A549 (cell line): Measurements from ENCODE around the gene CLDN18. TPM values are rescaled to one million over a fixed set of nuclear protein-coding genes. Genes with fewer than 3 reads are reported as not detected.

Source experiments
- ATAC-seq, 2 experiments: fragments of 200-7000 bp in 1 of 2; fragments of >200 bp in 1 of 2; cut with Nextera tagmentation in 1 of 2; cut with Tn5 transposase in 1 of 2; 3 replicates each; pipeline versions ENCODE4 v1.8.0 to v1.9.1; 2018 to 2020; ENCODE audit warnings: mild to moderate bottlenecking in 1 of 2, moderate library complexity in 1 of 2
- CTCF ChIA-PET: fragments of 300-600 bp; sonication (Branson Sonifier 250); formaldehyde crosslinking; extraction: SDS; loops from one replicate; lab custom pipeline; 2021; ENCODE audit warnings: antibody characterized with exemption, inconsistent platforms; lab: Yijun Ruan, JAX
- POLR2A ChIA-PET: fragments of 350-600 bp; formaldehyde crosslinking; extraction: SDS; loops from one replicate; lab custom pipeline; 2021; ENCODE audit warnings: antibody characterized with exemption, inconsistent platforms; lab: Yijun Ruan, JAX
- DNase-seq, 2 experiments: peaks; one replicate each; pipeline versions ENCODE4 v3.0.0 to v3.0.0-alpha.2; 2011 to 2016; ENCODE audit warnings: low read depth in 1 of 2, low spot score in 1 of 2
- FAIRE-seq: peaks from 2 replicates; lab custom pipeline; 2011; peaks lifted over from hg19 to GRCh38; lab: Jason Lieb, UNC
- H3K27ac ChIP-seq, 2 experiments: fragments of >200 bp; sonication (Bioruptor Twin); formaldehyde crosslinking; 3 replicates each; pipeline ENCODE4 v1.5.1; 2016 to 2017
- H3K4me1 ChIP-seq: fragments of >200 bp; sonication (Bioruptor Twin); formaldehyde crosslinking; 3 replicates; pipeline ENCODE4 v1.6.1; 2016
- H3K4me2 ChIP-seq: fragments of >200 bp; sonication (Bioruptor Twin); formaldehyde crosslinking; 3 replicates; pipeline ENCODE4 v1.6.1; 2016
- H3K4me3 ChIP-seq: fragments of >200 bp; sonication (Bioruptor Twin); formaldehyde crosslinking; 3 replicates; pipeline ENCODE4 v1.5.1; 2016
- H3K9me3 ChIP-seq: fragments of >200 bp; sonication (Bioruptor Twin); formaldehyde crosslinking; 3 replicates; pipeline ENCODE4 v1.6.1; 2016
- CHD4 ChIP-seq: fragments of 200-600 bp; sonication (generic); IDR thresholded peaks from 2 replicates; pipeline ENCODE4 v1.6.1; 2016; ENCODE audit warnings: antibody characterized with exemption, mild to moderate bottlenecking, borderline replicate concordance
- FOSL2 ChIP-seq, 2 experiments: fragments of 450-650 bp in 1 of 2; fragments of >200 bp in 1 of 2; sonication (Bioruptor Twin) in 1 of 2; formaldehyde crosslinking; IDR thresholded peaks; 2 replicates each; pipeline versions ENCODE4 v1.5.0 to v1.6.1; 2016 to 2020; ENCODE audit warnings: mild to moderate bottlenecking in 1 of 2, moderate library complexity in 1 of 2
- HEYL ChIP-seq: fragments of 250-450 bp; sonication (Bioruptor Pico); IDR thresholded peaks from 2 replicates; pipeline ENCODE4 v1.8.0; 2021; ENCODE audit warnings: mild to moderate bottlenecking, moderate library complexity
- KDM5A ChIP-seq: fragments of 200-600 bp; sonication (generic); IDR thresholded peaks from 2 replicates; pipeline ENCODE4 v1.6.1; 2016; ENCODE audit warnings: antibody characterized with exemption, mild to moderate bottlenecking
- MAFK ChIP-seq: fragments of 450-650 bp; IDR thresholded peaks from 2 replicates; pipeline ENCODE4 v1.6.1; 2014; ENCODE audit not compliant: partially characterized antibody
- NR3C1 ChIP-seq: fragments of >200 bp; sonication (Bioruptor Twin); formaldehyde crosslinking; IDR thresholded peaks from 3 replicates; pipeline ENCODE4 v1.6.1; 2017
- polyA plus RNA-seq, 4 experiments: library from polyadenylated mRNA; depleted of rRNA in 3 of 4; stranded (reverse); fragments of >200 nt; fragmentation: RNase III in 1 of 4; extraction: RNeasy Plus Mini Kit Qiagen cat#74134 plus additional on column Dnase treatment in 1 of 4; gene quantifications; 2 replicates in 3 of 4; 3 replicates in 1 of 4; pipeline ENCODE4 v1.2.3, GENCODE V29; 2011 to 2017
- TF ChIP-seq, protein P1 (sequence below): fragments of 250-450 bp; sonication (Bioruptor Pico); IDR thresholded peaks from 2 replicates; pipeline ENCODE4 v1.5.0; 2021; ENCODE audit warnings: mild to moderate bottlenecking, moderate library complexity, borderline replicate concordance
- TF ChIP-seq, protein P2 (sequence below): fragments of 450-650 bp; IDR thresholded peaks from 2 replicates; pipeline ENCODE4 v1.6.1; 2014; ENCODE audit warnings: antibody characterized with exemption

CLDN18 gene
- polyA plus RNA-seq, 2 of the 4 experiments (the other 2 are of a cell fraction) = not detected

DNA sequence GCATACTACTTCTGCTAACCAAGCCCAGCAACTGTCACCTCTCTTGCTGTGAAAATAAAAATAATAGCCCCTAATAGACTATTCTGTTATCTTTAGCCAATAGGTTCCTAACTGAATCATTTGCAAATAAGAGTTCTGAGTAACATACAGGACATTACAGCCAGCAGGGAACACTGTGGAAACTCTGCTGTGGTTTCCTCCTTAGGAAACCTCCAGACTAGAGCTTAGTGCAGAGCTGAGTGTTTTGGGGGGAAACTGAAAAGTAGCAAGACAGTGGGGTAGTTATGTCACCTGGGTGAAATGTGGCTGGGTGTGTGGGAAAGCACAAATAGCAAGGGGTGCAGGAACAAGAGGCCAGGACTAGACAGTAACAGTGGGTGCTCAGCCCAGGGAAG lies 73.0 kb downstream of the CLDN18 start:
- peaks cover 59% of the 10 kb centered on the region for H3K4me1 ChIP-seq
- no peaks in the 10 kb centered on the region for H3K9me3 ChIP-seq
- H3K27ac ChIP-seq = peak overlapping the region; percentile 87 to 88
- H3K4me2 ChIP-seq = peak overlapping the region; percentile 65
- TF ChIP-seq, protein P1, sequence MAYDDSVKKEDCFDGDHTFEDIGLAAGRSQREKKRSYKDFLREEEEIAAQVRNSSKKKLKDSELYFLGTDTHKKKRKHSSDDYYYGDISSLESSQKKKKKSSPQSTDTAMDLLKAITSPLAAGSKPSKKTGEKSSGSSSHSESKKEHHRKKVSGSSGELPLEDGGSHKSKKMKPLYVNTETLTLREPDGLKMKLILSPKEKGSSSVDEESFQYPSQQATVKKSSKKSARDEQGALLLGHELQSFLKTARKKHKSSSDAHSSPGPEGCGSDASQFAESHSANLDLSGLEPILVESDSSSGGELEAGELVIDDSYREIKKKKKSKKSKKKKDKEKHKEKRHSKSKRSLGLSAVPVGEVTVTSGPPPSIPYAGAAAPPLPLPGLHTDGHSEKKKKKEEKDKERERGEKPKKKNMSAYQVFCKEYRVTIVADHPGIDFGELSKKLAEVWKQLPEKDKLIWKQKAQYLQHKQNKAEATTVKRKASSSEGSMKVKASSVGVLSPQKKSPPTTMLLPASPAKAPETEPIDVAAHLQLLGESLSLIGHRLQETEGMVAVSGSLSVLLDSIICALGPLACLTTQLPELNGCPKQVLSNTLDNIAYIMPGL (CRISPR knock-in tag) = no peak
- TF ChIP-seq KDM5A (no peak), FOSL2 (IDR thresholded peaks at IDR 0.05) (no peak), FOSL2 (CRISPR knock-in tag; IDR thresholded peaks at IDR 0.05) (no peak), HEYL (CRISPR knock-in tag) (no peak), CHD4 (no peak), NR3C1 (no peak), MAFK (no peak)
- TF ChIP-seq, protein P2, sequence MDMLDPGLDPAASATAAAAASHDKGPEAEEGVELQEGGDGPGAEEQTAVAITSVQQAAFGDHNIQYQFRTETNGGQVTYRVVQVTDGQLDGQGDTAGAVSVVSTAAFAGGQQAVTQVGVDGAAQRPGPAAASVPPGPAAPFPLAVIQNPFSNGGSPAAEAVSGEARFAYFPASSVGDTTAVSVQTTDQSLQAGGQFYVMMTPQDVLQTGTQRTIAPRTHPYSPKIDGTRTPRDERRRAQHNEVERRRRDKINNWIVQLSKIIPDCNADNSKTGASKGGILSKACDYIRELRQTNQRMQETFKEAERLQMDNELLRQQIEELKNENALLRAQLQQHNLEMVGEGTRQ = no peak
- no peak overlapping the region for H3K4me3 ChIP-seq
- no peak for ATAC-seq
- no peak for DNase-seq
- no peak for FAIRE-seq
- POLR2A ChIA-PET = no interaction called here
- CTCF ChIA-PET = interaction anchor here (1.7 to 3.8 kb wide), 3 partner anchors 13 to 36 kb away, joined by 4 to 19 read pairs (median 12); no protein-coding TSS in a partner anchor

Other genes with a start within 250 kb of the CLDN18 start
- gene SOX14, start 245.8 kb upstream of the CLDN18 start, polyA plus RNA-seq (2011; rRNA removed) = not detected in 2 replicates
- not detected in 3 replicates for gene SOX14, start 245.8 kb upstream of the CLDN18 start, polyA plus RNA-seq (2017; fragmentation: RNase III; extraction: RNeasy Plus Mini Kit Qiagen cat#74134 plus additional on column Dnase treatment)
- gene DZIP1L, start 105.4 kb downstream of the CLDN18 start, polyA plus RNA-seq (2011; rRNA removed) = 2.7 and 3.1 TPM in 2 replicates
- gene DZIP1L, start 105.4 kb downstream of the CLDN18 start, polyA plus RNA-seq (2017; fragmentation: RNase III; extraction: RNeasy Plus Mini Kit Qiagen cat#74134 plus additional on column Dnase treatment) = 5.2 to 7.0 TPM (median 6.9 TPM) in 3 replicates
- not detected in 2 replicates for gene A4GNT, start 122.2 kb downstream of the CLDN18 start, polyA plus RNA-seq (2011; rRNA removed)
- gene A4GNT, start 122.2 kb downstream of the CLDN18 start, polyA plus RNA-seq (2017; fragmentation: RNase III; extraction: RNeasy Plus Mini Kit Qiagen cat#74134 plus additional on column Dnase treatment) = not detected in 3 replicates
- 11.1 and 14.2 TPM in 2 replicates for gene DBR1, start 164.8 kb downstream of the CLDN18 start, polyA plus RNA-seq (2011; rRNA removed)
- 11.7 to 13.5 TPM (median 13.2 TPM) in 3 replicates for gene DBR1, start 164.8 kb downstream of the CLDN18 start, polyA plus RNA-seq (2017; fragmentation: RNase III; extraction: RNeasy Plus Mini Kit Qiagen cat#74134 plus additional on column Dnase treatment)
- 45.7 and 59.3 TPM in 2 replicates for gene ARMC8, start 177.1 kb downstream of the CLDN18 start, polyA plus RNA-seq (2011; rRNA removed)
- 20.2 to 25.6 TPM (median 23.1 TPM) in 3 replicates for gene ARMC8, start 177.1 kb downstream of the CLDN18 start, polyA plus RNA-seq (2017; fragmentation: RNase III; extraction: RNeasy Plus Mini Kit Qiagen cat#74134 plus additional on column Dnase treatment)